Dendritic cell treated with granulocyte-macrophage colony-stimulating factor and Interleukin-4, amounts not matched to agents 40 ng/mL and 50 ng/mL, for 4 days (primary cell): ENCODE results near the gene NBPF11.
"Not testable (repeated sequence)": the region's sequence is repeated elsewhere in the genome, so short reads cannot be mapped to it uniquely, and the experiment has no call there.

Experiments
- H3K27ac Mint-ChIP-seq: one replicate; pipeline ENCODE4 v1.8.0; 2022; ENCODE audit warnings: mild to moderate bottlenecking, mixed read lengths
- H3K27me3 Mint-ChIP-seq: one replicate; pipeline ENCODE4 v1.8.0; 2022; ENCODE audit warnings: mild to moderate bottlenecking, mixed read lengths
- H3K36me3 Mint-ChIP-seq: one replicate; pipeline ENCODE4 v1.8.0; 2022; ENCODE audit warnings: low read depth, mixed read lengths
- H3K4me1 Mint-ChIP-seq: one replicate; pipeline ENCODE4 v1.8.0; 2022; ENCODE audit warnings: low read depth, mixed read lengths
- H3K4me3 Mint-ChIP-seq: one replicate; pipeline ENCODE4 v1.8.0; 2022; ENCODE audit warnings: mild to moderate bottlenecking, moderate library complexity, mixed read lengths
- H3K9me3 Mint-ChIP-seq: one replicate; pipeline ENCODE4 v1.8.0; 2022; ENCODE audit warnings: mixed read lengths
- intact Hi-C: fragments of 100-400 bp; cut with micrococcal nuclease; formaldehyde crosslinking; loops from one replicate; pipeline ENCODE4 v1.15.0; 2022

Gene NBPF11, protein sequence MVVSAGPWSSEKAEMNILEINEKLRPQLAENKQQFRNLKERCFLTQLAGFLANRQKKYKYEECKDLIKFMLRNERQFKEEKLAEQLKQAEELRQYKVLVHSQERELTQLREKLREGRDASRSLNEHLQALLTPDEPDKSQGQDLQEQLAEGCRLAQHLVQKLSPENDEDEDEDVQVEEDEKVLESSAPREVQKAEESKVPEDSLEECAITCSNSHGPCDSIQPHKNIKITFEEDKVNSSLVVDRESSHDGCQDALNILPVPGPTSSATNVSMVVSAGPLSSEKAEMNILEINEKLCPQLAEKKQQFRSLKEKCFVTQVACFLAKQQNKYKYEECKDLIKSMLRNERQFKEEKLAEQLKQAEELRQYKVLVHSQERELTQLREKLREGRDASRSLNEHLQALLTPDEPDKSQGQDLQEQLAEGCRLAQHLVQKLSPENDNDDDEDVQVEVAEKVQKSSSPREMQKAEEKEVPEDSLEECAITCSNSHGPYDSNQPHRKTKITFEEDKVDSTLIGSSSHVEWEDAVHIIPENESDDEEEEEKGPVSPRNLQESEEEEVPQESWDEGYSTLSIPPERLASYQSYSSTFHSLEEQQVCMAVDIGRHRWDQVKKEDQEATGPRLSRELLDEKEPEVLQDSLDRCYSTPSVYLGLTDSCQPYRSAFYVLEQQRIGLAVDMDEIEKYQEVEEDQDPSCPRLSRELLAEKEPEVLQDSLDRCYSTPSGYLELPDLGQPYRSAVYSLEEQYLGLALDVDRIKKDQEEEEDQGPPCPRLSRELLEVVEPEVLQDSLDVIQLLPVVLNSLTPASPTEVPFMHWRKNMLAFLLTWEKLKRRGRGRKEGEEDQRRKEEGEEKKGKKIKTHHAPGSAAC

DNA sequence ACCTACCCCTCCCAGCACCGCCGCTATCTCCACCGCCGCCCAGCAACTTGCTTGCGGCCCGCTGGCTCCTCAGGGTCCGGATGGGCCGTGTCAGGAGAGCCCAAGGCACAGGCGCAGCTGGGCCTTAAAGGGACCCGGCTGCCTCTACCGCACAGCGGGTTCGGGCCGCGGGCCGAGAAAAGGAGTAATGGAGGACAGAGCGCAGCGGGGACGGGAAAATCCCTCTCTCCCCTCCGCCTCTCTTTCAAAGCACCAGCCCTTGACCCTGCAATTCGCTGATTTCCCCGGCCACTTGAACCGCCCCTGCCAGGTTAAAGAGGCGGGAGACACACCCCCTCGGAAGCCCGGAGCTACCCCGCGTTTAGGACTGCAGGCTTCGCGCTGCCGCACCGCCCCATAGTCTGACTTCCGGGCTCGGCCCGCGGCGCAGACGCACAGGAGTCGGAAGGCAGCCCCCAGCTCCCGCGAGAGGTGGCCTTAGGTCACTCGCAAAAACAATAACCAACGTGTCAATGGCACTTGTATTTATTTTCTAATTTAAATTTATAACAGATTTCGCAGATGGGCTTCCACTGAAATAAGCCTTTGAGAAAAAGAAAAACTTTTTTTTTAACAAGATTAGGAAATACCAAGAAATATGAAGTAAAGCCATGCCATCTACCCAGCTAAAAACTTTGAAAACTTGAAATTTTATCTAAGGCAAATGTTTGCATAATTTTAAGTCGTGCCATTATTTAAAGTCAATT lies at the start of gene NBPF11:
NBPF11 (minus strand) TSS at position 371 of the 746 bp plus-strand sequence. CDS start 25,278 bp downstream, outside the sequence.
- H3K9me3 Mint-ChIP-seq, intact Hi-C loops: not testable (repeated sequence)
- H3K27ac Mint-ChIP-seq: peak within 1 kb of the TSS; percentile 99
- peaks cover 23% of the 10 kb centered on the region for H3K36me3 Mint-ChIP-seq
- H3K4me3 Mint-ChIP-seq: peak within 1 kb of the TSS; percentile 95
- H3K27me3 Mint-ChIP-seq: peaks cover 11% of the 10 kb centered on the region
- H3K4me1 Mint-ChIP-seq: peaks cover 17% of the 10 kb centered on the region

DNA sequence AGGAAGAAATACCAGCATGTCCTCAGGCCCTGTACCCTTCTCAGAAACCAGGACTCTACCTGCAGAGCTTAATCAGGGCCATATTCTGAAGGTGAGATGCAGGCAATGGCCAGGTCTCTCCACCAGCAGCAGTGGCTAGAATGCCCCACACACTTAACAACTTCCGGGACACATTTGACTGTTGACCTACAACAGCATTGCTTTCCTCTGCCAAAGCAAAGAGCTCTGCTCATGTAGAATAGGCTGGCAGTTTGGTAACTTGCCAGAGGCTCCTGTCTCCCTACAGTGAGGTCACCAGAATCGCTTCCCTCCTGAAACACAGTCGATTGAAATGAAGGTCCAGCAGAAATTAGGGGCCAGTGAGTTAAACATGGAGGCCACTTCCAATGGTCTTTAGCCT lies 45.3 kb upstream of the NBPF11 start:
- H3K4me3 Mint-ChIP-seq, intact Hi-C loops, H3K36me3 Mint-ChIP-seq, H3K27ac Mint-ChIP-seq, H3K27me3 Mint-ChIP-seq, H3K4me1 Mint-ChIP-seq, H3K9me3 Mint-ChIP-seq: not testable (repeated sequence)

DNA sequence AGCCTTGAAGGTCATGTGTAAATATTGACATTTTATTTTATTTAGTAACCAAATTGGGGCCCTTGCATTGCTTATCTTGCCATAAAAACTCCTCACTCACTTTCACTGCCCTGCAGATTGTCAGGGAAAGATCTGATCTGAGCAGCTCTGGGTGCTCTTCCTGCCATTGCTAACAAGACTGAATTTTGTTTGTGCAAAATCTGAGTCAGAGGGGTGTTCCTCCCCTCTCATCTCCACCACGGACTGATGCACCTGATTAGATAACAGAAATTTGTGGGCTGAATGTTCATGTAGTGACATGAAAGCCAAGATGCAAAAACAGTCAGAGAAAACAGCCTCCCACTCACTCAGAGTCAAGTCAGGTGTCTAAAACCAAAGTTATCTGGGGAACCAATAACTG lies 44.9 kb upstream of the NBPF11 start:
- H3K36me3 Mint-ChIP-seq, H3K27me3 Mint-ChIP-seq, H3K4me3 Mint-ChIP-seq, H3K9me3 Mint-ChIP-seq, H3K27ac Mint-ChIP-seq, H3K4me1 Mint-ChIP-seq, intact Hi-C loops: not testable (repeated sequence)

- H3K4me1 Mint-ChIP-seq, H3K27me3 Mint-ChIP-seq, H3K4me3 Mint-ChIP-seq, H3K9me3 Mint-ChIP-seq, H3K36me3 Mint-ChIP-seq, H3K27ac Mint-ChIP-seq, intact Hi-C loops: not testable (repeated sequence)
Measured at GRCh38 chr1:148195115-148195514, 43.0 kb upstream of the NBPF11 start.

DNA sequence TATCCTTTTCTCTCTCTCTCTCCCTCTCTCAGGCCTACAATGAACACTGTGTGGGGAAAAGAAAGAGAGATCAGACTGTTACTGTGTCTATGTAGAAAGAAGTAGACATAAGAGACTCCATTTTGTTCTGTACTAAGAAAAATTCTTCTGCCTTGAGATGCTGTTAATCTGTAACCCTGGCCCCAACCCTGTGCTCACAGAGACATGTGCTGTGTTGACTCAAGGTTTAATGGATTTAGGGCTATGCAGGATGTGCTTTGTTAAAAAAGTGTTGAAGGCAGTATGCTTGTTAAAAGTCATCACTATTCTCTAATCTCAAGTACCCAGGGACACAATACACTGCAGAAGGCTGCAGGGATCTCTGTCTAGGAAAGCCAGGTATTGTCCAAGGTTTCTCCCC lies 36.7 kb upstream of the NBPF11 start:
- H3K4me1 Mint-ChIP-seq, H3K4me3 Mint-ChIP-seq, intact Hi-C loops, H3K27ac Mint-ChIP-seq, H3K9me3 Mint-ChIP-seq, H3K27me3 Mint-ChIP-seq, H3K36me3 Mint-ChIP-seq: not testable (repeated sequence)

DNA sequence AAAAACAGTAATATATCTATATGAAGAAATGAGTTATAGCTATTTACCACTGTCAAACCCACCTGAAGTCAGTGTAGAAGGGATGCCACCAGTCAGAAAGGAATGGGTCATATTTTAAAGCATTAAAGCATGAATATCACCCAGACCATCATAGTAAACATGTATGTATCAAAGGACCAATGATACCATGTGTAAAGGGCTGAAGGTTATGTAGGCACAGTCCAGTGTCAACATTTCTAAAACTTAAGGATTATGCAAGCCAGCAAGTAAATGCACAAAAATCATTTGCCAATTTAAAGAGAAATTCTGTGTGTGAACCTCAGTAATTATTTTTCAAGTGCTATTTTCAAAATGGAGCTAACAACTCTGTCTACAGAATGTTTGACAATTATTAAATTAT lies 26.6 kb upstream of the NBPF11 start:
- H3K4me3 Mint-ChIP-seq, H3K27ac Mint-ChIP-seq, intact Hi-C loops, H3K27me3 Mint-ChIP-seq, H3K4me1 Mint-ChIP-seq, H3K9me3 Mint-ChIP-seq, H3K36me3 Mint-ChIP-seq: not testable (repeated sequence)

DNA sequence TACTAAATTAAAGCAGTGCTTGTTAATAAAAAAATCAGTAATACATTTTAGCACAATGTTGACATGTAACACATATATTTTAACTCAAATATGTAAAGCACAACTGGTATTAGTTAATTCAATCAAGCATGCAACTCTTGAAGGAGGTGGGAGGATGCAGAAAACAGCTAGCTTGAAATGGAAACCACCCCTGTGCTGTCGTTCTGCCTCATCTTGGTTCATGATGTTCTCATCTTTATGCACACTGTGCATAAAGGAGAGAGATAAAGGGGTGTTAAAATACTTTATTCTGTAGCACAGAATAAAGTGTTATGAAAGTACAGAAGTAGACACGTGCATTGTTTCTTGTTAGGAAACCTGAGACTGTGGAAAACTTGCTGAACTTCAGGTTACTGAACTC lies 23.3 kb upstream of the NBPF11 start:
- H3K9me3 Mint-ChIP-seq, H3K27ac Mint-ChIP-seq, H3K36me3 Mint-ChIP-seq, H3K27me3 Mint-ChIP-seq, H3K4me3 Mint-ChIP-seq, intact Hi-C loops, H3K4me1 Mint-ChIP-seq: not testable (repeated sequence)

DNA sequence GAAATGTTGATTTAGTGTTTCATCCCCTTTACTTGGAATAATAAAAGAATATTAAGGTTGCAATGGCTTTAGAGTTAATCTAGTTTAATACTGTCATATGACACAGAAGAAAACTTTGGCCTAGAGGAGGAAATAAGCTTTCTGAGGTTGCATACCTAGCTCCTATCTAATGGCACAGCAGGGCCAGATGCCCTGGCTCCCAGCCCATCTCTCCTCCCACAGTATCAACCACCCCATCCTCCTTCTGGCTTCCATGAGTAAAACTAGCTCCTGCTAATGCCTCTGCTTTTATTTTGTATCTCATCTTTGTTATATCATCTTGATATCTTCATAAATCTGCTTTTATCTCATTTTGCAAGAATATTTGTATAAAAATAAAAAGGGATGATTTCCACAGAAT lies 19.9 kb upstream of the NBPF11 start:
- H3K27me3 Mint-ChIP-seq, H3K27ac Mint-ChIP-seq, H3K9me3 Mint-ChIP-seq, H3K4me1 Mint-ChIP-seq, intact Hi-C loops, H3K36me3 Mint-ChIP-seq, H3K4me3 Mint-ChIP-seq: not testable (repeated sequence)

DNA sequence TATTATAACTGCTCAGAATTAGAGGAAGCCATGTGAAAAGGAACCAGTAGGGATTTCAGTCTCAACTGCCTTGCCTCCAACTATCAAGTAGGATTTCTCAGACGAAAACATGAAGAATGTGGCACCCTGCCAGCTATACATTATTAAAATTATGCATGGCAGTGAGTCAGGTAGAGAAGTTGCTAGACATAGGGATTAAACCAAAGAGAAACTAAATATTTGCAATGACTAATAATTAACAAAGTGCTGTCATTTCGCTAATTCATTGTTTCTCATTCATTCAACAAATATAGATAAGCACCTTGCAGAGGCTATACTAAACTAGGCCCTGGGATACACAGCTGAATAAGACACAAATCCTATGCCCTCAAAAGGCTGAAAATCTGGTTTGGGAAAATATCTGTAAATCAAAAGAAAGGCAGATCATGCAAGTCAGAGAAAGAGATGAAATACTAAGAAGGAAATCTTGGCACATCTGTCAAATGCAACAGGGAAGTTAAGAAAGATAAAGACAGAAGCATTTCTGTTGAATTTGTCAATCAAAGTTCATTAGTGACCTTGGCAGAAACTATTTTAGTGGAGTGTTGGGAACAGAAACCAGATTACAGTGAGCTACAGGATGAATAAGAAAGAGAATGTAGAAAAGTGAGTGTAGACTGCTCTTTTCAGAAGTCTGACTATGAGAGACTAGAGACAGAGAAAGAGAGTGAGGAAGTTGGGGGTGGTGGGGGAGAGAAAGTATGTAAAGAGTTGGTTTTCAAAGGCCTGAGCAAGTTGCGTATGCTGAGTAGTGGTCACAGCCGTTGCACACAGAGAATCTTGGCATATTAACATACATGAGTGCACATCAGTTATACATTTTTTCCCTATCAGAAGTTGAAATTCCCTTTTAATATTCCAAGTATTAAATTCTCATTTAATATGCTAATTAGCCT lies 14.7 kb upstream of the NBPF11 start:
- Mint-ChIP-seq H3K36me3 (no peaks in the 10 kb centered on the region), H3K9me3 (no peaks in the 10 kb centered on the region), H3K4me3 (no peak overlapping the region), H3K27me3 (peaks cover 3% of the 10 kb centered on the region), H3K27ac (no peak overlapping the region), H3K4me1 (peaks cover 6% of the 10 kb centered on the region)
- intact Hi-C loops: no loop called here

DNA sequence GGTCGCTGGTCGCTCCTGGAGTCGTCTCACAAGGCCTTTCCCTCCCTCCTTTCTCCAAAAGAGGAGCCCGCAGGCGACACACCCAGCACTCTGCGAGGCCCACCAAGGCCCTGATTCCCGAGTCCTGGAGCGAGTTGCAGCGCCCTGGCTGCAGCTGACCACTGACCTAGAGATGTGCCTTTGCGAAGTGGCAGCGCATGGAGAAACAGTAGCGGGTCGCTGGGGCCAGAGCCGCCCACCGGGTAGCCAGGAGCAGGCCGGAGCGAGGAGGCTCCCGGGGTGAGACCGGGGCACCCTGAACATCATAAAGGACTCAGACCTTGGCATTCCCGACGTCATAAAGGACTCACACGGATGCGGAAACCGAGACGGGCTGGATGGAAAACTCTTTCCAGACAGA lies 10.3 kb upstream of the NBPF11 start:
- Mint-ChIP-seq H3K27me3 (peaks cover 36% of the 10 kb centered on the region), H3K4me3 (no peak overlapping the region), H3K27ac (no peak overlapping the region), H3K36me3 (no peaks in the 10 kb centered on the region), H3K4me1 (peaks cover 6% of the 10 kb centered on the region), H3K9me3 (no peaks in the 10 kb centered on the region)
- intact Hi-C loops: no loop called here

GRCh38 chr1:148161053-148161901 lies 9.2 kb upstream of the NBPF11 start:
- peaks cover 1% of the 10 kb centered on the region for H3K4me1 Mint-ChIP-seq
- no peaks in the 10 kb centered on the region for H3K36me3 Mint-ChIP-seq

GRCh38 chr1:148160343-148161052 lies 8.4 kb upstream of the NBPF11 start:
- no peak overlapping the region for H3K27ac Mint-ChIP-seq
- H3K36me3 Mint-ChIP-seq: no peaks in the 10 kb centered on the region
- H3K27me3 Mint-ChIP-seq: peaks cover 42% of the 10 kb centered on the region
- H3K4me3 Mint-ChIP-seq: no peak overlapping the region
- intact Hi-C loops: no loop called here
- peaks cover 9% of the 10 kb centered on the region for H3K4me1 Mint-ChIP-seq
- no peaks in the 10 kb centered on the region for H3K9me3 Mint-ChIP-seq

More at GRCh38 chr1:148161053-148161901, 9.2 kb upstream of the NBPF11 start:
- peaks cover 37% of the 10 kb centered on the region for H3K27me3 Mint-ChIP-seq
- H3K9me3 Mint-ChIP-seq: no peaks in the 10 kb centered on the region
- H3K27ac Mint-ChIP-seq: no peak overlapping the region
- H3K4me3 Mint-ChIP-seq: no peak overlapping the region
- intact Hi-C loops: no loop called here
